ENCODE results near the gene PFDN1.

PFDN1 gene

DNA sequence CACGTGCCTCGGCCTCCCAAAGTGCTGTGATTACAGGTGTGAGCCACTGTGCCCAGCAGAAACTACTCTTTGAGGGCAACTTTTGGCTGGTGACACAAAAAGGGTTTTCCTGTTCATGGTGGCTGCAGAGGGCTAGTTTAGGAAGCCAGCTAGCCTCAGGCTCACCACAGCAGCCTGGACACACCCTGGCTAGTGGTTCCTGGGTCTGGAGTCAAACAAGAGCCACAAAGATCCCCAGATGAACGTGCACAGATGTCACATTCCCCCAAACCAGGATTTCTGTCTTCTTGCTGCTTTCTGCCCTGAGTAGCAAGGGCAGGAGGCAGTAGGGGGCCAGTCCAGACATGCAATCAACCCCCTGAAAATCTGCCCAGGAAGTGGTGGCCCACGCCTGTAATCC is 36.7 kb upstream of the PFDN1 start:
- peaks cover 24% of the 10 kb centered on the region for H3K36me3 Mint-ChIP-seq (ENCODE audit: low read depth)
- H3K4me3 Mint-ChIP-seq: no peak overlapping the region
- peaks cover 43% of the 10 kb centered on the region for H3K4me1 Mint-ChIP-seq (ENCODE audit: low read depth)
- no peaks in the 10 kb centered on the region for H3K27me3 Mint-ChIP-seq
- no peak for DNase-seq
- no peak overlapping the region for H3K27ac Mint-ChIP-seq
- no peaks in the 10 kb centered on the region for H3K9me3 Mint-ChIP-seq

DNA sequence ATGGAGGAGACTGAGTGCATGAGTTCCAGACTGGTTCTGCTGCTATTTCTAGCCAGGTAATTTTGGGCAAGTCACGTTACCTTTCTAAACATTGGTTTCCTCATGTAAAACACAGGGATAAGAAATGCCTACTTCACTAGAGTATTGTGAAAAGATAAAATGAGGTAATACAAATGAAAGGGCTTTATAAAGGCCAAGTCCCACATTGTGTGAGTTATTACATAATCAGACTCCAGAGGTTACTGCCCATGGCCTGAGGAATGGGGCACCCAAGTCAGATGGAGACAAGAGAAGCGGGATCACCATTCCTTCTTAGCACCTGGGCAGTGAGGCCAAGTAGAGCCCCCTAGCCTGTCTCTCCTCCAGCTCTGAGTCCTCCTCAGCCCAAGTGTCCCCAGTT is 36.0 kb upstream of the PFDN1 start:
- no peak for DNase-seq
- peaks cover 29% of the 10 kb centered on the region for H3K36me3 Mint-ChIP-seq (ENCODE audit: low read depth)
- H3K27me3 Mint-ChIP-seq: no peaks in the 10 kb centered on the region
- no peaks in the 10 kb centered on the region for H3K9me3 Mint-ChIP-seq
- peaks cover 36% of the 10 kb centered on the region for H3K4me1 Mint-ChIP-seq (ENCODE audit: low read depth)
- no peak overlapping the region for H3K4me3 Mint-ChIP-seq
- H3K27ac Mint-ChIP-seq: no peak overlapping the region

DNA sequence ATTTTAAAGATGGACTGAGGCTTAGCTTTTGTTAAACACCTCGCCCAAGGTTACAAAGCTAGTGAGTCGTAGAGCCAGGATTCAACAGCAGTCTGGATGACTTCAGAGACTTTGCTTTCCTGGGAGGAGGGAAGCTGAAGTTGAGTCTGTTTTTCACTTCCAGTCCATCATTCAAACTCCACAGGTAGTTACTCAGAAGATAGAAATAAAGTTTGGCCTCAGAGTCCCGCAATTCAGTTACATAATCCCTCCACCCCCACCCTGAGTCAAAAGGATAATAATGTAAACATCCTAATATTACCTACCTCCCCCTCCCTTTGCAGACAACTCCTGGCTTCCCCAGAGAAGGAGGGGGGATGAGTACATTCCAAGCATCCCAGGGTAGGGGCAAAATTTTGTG is 35.4 kb upstream of the PFDN1 start:
- Mint-ChIP-seq H3K4me1 (ENCODE audit: low read depth) (peaks cover 31% of the 10 kb centered on the region), H3K27me3 (no peaks in the 10 kb centered on the region), H3K4me3 (no peak overlapping the region), H3K9me3 (no peaks in the 10 kb centered on the region), H3K27ac (no peak overlapping the region), H3K36me3 (ENCODE audit: low read depth) (peaks cover 32% of the 10 kb centered on the region)
- no peak for DNase-seq

DNA sequence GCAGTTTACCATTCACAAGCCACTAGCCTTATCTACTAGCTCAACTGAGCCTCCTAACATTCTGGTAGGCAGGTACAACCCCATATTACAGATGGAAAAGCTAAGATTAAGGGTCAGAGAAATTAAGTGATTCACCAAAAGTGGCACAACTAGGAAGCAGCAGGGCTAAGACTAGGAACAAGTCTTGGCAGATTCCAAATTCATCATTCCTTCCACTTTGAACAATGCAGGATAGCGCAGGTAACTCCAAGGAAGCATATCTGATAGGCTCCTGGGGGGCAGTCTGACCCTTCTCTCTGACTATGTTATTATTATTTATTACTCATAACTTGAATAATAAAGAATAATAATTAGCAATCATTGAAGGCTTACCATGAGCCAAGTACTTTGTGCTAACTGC is 35.0 kb upstream of the PFDN1 start:
- H3K36me3 Mint-ChIP-seq (ENCODE audit: low read depth): peaks cover 31% of the 10 kb centered on the region
- no peaks in the 10 kb centered on the region for H3K9me3 Mint-ChIP-seq
- no peak overlapping the region for H3K27ac Mint-ChIP-seq
- peaks cover 26% of the 10 kb centered on the region for H3K4me1 Mint-ChIP-seq (ENCODE audit: low read depth)
- DNase-seq: no peak
- no peaks in the 10 kb centered on the region for H3K27me3 Mint-ChIP-seq
- H3K4me3 Mint-ChIP-seq: no peak overlapping the region

DNA sequence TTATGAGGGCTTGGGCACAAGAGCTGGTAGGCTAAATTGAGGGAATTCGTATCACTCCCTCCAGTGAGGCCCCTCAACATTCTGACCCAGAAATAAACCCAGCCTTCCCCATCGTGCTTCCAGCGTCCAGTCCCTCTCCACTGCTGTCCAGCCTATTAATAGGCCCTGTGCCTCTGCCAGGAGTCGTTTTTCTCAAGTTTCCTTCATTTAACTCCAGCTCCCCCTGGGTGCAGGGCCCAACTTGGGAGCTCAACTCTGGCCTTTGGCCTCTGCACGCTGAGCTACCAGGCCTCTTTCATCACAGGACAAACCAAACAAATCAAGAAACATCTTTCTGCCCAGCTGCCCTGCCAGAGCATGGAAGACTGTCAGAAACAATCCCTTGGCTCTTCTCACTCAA is 33.5 kb upstream of the PFDN1 start:
- Mint-ChIP-seq H3K36me3 (ENCODE audit: low read depth) (peaks cover 22% of the 10 kb centered on the region), H3K4me1 (ENCODE audit: low read depth) (peaks cover 11% of the 10 kb centered on the region), H3K4me3 (no peak overlapping the region), H3K9me3 (no peaks in the 10 kb centered on the region), H3K27me3 (no peaks in the 10 kb centered on the region), H3K27ac (no peak overlapping the region)
- no peak for DNase-seq

DNA sequence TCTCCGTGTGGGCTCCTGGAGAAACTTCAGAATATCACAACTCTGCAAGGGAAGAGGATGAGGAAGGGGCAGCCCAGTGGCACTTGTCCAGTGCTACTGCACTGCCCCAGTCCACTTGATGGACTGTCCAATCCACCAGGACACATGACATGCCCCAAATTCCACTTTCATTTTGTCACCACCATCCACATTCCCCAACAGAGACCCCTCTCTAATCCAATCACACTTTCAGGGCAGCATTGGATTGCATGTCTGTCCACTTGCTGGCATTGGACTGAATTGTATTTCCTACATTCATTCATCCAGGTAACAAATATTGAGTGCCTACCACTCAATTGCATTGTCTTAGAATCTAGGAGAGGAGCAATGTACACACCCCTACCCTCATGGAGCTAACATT is 28.7 kb upstream of the PFDN1 start:
- Mint-ChIP-seq H3K4me3 (no peak overlapping the region), H3K36me3 (ENCODE audit: low read depth) (peaks cover 17% of the 10 kb centered on the region), H3K27me3 (no peaks in the 10 kb centered on the region), H3K9me3 (no peaks in the 10 kb centered on the region), H3K27ac (no peak overlapping the region), H3K4me1 (ENCODE audit: low read depth) (peaks cover 2% of the 10 kb centered on the region)
- DNase-seq: no peak

DNA sequence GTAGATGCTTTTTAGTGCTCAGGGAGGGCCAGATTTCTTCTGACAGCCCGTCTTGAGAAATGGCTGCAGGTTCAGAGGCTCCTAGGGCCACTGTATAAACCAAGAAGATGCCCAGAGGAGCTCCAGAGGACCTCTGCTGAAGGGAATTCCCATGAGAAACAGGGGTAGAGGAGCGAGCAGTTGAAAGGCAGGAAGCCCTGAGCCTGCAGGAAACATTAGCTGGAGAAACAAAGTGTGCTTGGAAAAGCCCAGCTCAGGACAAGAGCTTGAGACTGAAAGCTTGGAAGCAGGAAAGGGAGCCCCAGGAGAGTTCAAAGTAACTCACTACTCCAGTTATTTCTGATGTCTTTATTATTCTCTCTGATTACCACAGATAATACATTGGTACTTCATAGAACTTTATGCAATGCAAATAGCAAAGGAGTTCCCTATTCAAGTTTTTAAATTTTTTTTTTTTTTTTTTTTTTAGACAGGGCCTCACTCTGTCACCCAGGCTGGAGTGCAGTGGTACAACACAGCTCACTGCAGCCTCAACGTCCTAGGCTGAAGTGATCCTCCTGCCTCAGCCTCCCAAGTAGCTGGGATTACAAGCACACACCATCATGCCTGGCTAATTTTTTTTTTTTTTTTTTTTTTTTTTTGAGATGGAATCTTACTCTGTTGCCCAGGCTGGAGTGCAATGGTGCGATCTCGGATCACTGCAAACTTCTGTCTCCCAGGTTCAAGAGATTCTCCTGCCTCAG is 27.0 kb upstream of the PFDN1 start:
- peaks cover 14% of the 10 kb centered on the region for H3K36me3 Mint-ChIP-seq (ENCODE audit: low read depth)
- no peak overlapping the region for H3K4me3 Mint-ChIP-seq
- H3K27ac Mint-ChIP-seq: no peak overlapping the region
- DNase-seq: no peak
- H3K4me1 Mint-ChIP-seq (ENCODE audit: low read depth): peaks cover 1% of the 10 kb centered on the region
- H3K27me3 Mint-ChIP-seq: no peaks in the 10 kb centered on the region
- H3K9me3 Mint-ChIP-seq: no peaks in the 10 kb centered on the region

DNA sequence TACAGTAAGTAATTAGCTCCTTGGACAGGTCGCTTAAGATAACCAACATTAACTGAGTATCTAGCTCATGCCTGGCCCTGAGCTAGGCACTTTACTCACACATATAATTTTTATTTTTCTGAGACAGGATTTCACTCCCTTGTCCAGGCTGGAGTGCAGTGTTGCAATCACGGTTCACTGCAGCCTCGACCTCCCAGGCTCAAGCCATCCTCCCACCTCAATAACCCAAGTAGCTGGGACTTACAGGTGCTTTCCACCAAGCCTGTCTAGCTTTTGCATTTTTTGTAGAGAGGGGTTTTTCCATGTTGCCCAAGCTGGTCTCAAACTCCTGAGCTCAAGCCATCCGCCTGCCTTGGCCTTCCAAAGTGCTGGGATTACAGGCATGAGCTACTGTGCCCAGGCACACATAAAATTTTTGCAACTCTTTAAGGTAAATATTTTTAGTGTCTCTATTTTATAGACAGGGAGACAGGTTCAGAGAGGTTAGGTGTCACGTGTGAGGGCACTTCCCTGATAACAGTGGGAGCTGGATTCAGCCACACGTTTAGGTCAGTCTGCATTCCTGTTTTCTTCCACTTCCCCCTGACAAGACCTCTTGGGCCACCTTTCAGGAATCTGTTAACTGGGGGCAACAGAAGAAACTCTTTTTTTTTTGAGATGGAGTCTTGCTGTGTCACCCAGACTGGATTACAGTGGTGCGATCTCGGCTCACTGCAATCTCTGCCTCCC is 25.3 kb upstream of the PFDN1 start:
- H3K27ac Mint-ChIP-seq: no peak overlapping the region
- DNase-seq: no peak
- H3K4me1 Mint-ChIP-seq (ENCODE audit: low read depth): peaks cover 10% of the 10 kb centered on the region
- no peak overlapping the region for H3K4me3 Mint-ChIP-seq
- H3K27me3 Mint-ChIP-seq: no peaks in the 10 kb centered on the region
- no peaks in the 10 kb centered on the region for H3K9me3 Mint-ChIP-seq
- peaks cover 4% of the 10 kb centered on the region for H3K36me3 Mint-ChIP-seq (ENCODE audit: low read depth)

DNA sequence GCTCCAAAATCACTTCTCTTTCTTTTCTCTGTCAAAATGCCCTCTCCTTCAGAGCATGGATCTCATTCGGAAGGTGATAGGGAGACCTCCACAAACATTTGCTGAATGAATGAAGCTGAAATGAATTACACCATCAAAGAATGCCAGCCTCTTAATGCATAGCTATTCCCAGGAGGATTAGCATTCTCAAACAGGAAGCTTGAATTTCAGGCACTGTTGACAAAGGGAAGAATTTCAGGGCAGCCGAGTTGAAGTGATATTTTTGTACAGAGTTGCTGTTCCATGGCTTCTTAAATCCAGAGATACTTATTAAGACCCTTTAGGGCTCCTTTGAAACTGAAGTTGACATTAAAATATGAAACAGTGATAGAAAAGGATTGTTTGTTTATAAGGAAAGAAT is 24.7 kb upstream of the PFDN1 start:
- Mint-ChIP-seq H3K4me1 (ENCODE audit: low read depth) (peaks cover 10% of the 10 kb centered on the region), H3K27ac (no peak overlapping the region), H3K9me3 (no peaks in the 10 kb centered on the region), H3K36me3 (ENCODE audit: low read depth) (peaks cover 2% of the 10 kb centered on the region), H3K27me3 (no peaks in the 10 kb centered on the region), H3K4me3 (no peak overlapping the region)
- DNase-seq: no peak

DNA sequence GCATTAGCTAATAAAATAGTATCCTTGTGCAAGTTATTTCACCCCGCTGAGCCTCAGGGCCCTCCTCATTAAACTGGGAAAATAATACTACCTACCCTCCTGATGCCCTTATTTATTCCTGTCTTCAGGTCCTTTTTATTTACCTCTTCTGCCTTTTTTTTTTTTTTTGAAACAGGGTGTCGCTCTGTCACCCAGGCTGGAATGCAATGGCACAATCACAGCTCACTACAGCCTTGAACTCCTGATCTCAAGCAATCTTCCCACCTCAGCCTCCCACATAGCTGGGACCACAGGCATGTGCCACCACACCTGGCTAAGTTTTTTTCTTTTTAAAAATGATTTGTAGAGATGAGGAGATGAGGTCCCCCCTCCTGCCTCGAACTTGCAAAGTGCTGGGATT is 22.6 kb upstream of the PFDN1 start:
- H3K27me3 Mint-ChIP-seq: no peaks in the 10 kb centered on the region
- H3K9me3 Mint-ChIP-seq: no peaks in the 10 kb centered on the region
- H3K36me3 Mint-ChIP-seq (ENCODE audit: low read depth): no peaks in the 10 kb centered on the region
- peaks cover 10% of the 10 kb centered on the region for H3K4me1 Mint-ChIP-seq (ENCODE audit: low read depth)
- H3K4me3 Mint-ChIP-seq: no peak overlapping the region
- H3K27ac Mint-ChIP-seq: no peak overlapping the region
- no peak for DNase-seq

DNA sequence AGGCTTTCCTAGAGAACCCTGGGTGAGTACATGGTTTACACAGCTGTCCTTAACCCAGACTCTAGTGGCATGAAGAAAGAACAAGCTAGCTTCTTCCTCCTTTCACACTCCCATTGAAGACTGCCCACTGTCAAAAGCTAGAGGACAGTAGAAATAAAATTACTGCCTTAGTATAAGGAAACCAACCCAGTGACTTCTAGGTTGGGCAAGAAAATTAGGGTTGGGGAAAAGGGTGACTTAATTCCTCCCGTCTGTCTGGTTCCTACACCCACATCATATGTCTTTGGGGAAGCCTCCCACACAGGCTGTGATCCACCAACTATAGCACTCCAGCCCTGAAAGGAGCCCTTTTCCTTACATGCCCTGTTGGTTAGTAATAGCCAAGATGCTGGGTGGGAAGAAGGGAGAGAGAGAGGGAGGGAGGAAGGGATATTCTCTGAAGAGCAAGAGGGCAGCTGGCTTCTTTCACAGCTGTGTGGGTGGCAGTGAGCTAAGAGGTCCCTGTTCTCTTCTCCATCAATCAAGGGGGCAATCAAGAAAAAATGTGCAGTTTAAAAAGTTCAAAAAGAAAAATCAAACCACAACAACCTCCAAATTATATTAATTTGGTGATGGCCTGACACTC is 21.8 kb upstream of the PFDN1 start:
- Mint-ChIP-seq H3K36me3 (ENCODE audit: low read depth) (no peaks in the 10 kb centered on the region), H3K4me3 (no peak overlapping the region), H3K27me3 (no peaks in the 10 kb centered on the region), H3K9me3 (no peaks in the 10 kb centered on the region), H3K4me1 (ENCODE audit: low read depth) (peaks cover 10% of the 10 kb centered on the region), H3K27ac (no peak overlapping the region)
- DNase-seq: no peak

DNA sequence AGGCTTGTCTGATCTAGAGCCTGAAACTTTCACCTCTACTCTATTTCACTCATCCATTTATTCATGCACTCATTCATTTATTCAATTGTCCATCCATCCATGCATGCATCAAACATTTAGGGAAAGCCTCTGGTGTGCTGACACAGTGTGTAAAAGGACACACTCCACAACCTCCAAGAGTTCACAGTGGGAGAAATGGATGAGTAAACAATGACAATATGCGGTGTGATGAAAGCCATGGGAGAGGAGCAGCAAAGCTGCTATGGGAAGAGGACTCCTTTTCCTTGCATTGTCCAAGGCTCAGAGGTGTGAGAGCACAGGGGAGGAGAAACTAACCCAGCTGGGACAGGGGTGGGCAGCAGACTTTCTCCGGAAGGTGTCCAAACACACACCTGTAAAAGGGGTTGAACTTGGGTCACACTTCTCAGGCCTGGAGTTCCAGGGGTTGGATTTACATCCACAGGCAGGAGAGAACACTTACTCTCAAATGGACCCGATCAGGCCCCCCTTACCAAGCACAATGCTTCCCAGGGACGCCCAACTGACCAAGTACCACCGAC is 21.2 kb upstream of the PFDN1 start:
- H3K4me1 Mint-ChIP-seq (ENCODE audit: low read depth): peaks cover 10% of the 10 kb centered on the region
- no peaks in the 10 kb centered on the region for H3K36me3 Mint-ChIP-seq (ENCODE audit: low read depth)
- DNase-seq: no peak
- H3K4me3 Mint-ChIP-seq: no peak overlapping the region
- H3K9me3 Mint-ChIP-seq: no peaks in the 10 kb centered on the region
- no peaks in the 10 kb centered on the region for H3K27me3 Mint-ChIP-seq
- no peak overlapping the region for H3K27ac Mint-ChIP-seq

DNA sequence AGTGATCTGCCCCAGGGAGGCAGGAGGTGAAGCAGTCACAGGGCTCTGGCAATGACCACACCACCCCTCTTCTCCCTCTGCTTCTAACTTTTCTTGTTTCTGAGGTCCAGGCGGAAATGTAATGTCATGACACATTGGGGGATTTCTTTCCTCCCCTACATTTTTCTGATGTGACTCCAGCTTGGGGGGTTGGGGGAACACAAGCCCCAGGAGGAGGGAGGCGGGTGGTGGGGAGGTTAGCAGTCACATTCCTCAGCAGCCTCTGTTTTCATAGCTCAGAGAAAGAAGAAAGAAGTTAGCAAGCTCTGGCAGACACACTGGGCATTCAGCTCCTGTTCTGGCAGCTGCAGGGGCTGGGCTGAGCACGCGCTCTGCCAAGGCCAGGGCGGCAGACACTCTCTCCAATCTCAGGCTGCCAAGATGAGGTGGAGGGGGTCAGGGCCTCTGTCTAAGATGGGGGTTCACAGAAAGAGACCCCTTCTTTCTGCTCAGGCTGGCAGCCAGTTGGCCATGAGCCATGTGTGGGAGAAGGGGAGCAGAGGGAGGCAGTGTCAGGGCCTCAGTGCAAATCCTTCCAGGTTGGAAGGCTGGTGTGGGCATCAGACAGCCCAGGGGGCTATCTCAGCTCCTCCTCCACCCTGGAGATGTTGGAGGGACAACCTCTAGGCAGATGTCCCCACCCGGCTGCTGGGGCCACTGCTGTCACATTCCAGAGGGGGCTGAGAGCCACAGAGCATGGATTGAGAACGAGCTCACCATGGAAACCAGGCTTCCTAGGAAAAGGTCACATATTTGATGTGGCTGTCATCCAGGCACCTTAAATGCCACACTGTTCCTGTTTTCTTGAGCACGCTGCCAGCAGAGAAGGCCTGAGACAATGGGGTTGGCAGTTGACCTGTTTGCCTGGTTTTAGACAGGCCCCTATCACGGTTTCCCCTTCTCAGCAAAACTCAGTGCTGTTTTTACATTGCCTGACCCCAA is 20.1 kb upstream of the PFDN1 start:
- no peaks in the 10 kb centered on the region for H3K27me3 Mint-ChIP-seq
- no peaks in the 10 kb centered on the region for H3K36me3 Mint-ChIP-seq (ENCODE audit: low read depth)
- no peak overlapping the region for H3K4me3 Mint-ChIP-seq
- peaks cover 10% of the 10 kb centered on the region for H3K4me1 Mint-ChIP-seq (ENCODE audit: low read depth)
- no peak for DNase-seq
- no peak overlapping the region for H3K27ac Mint-ChIP-seq
- no peaks in the 10 kb centered on the region for H3K9me3 Mint-ChIP-seq

DNA sequence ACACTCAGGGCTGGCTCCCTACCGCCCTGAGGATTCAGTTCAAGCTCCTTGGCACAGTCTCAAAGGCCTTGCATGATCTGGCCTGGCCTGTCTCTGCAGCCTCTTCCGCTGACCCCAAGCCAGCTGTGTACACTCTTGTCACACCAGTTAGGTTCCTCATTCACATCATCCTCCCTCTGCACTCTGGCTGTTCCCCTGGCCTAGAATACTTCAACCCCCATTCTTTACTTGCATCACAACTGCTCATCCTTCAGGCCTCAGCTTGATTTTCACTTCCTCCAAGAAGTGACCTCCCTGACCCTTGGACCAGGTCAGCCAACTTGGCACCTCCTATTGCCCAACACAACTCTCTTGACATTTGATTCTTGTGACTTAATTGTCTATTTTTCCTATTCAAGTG is 18.9 kb upstream of the PFDN1 start:
- H3K27ac Mint-ChIP-seq: no peak overlapping the region
- no peaks in the 10 kb centered on the region for H3K27me3 Mint-ChIP-seq
- peaks cover 10% of the 10 kb centered on the region for H3K4me1 Mint-ChIP-seq (ENCODE audit: low read depth)
- H3K9me3 Mint-ChIP-seq: no peaks in the 10 kb centered on the region
- no peak overlapping the region for H3K4me3 Mint-ChIP-seq
- no peaks in the 10 kb centered on the region for H3K36me3 Mint-ChIP-seq (ENCODE audit: low read depth)
- no peak for DNase-seq

Data from activated T-cell treated with anti-CD3 and anti-CD28 coated beads, Interleukin-2, amount 50 U/mL, for 24 hours (primary cell).